Gastroesophageal sphincter (tissue), 3 donors: ENCODE results near the gene WFDC1.

Experiments used
- CTCF ChIP-seq, 4 experiments: fragments of 200-600 bp in 2 of 4; fragments of 450-650 bp in 2 of 4; sonication (generic) in 1 of 4; IDR thresholded peaks; one replicate each; pipeline ENCODE4 v1.5.1; 2017 to 2019; ENCODE audit warnings: antibody characterized with exemption in 4 of 4, mild to moderate bottlenecking in 2 of 4, moderate library complexity in 2 of 4
- EP300 ChIP-seq: sonication (generic); formaldehyde crosslinking; IDR thresholded peaks from one replicate; pipeline ENCODE4 v1.6.1; 2017; ENCODE audit warnings: antibody characterized with exemption, mild to moderate bottlenecking
- POLR2A ChIP-seq, 2 donors: fragments of 450-650 bp; IDR thresholded peaks; one replicate each; pipeline ENCODE4 v1.6.1; 2017; ENCODE audit warnings: antibody characterized with exemption in 2 of 2, mild to moderate bottlenecking in 2 of 2, moderate library complexity in 1 of 2

DNA sequence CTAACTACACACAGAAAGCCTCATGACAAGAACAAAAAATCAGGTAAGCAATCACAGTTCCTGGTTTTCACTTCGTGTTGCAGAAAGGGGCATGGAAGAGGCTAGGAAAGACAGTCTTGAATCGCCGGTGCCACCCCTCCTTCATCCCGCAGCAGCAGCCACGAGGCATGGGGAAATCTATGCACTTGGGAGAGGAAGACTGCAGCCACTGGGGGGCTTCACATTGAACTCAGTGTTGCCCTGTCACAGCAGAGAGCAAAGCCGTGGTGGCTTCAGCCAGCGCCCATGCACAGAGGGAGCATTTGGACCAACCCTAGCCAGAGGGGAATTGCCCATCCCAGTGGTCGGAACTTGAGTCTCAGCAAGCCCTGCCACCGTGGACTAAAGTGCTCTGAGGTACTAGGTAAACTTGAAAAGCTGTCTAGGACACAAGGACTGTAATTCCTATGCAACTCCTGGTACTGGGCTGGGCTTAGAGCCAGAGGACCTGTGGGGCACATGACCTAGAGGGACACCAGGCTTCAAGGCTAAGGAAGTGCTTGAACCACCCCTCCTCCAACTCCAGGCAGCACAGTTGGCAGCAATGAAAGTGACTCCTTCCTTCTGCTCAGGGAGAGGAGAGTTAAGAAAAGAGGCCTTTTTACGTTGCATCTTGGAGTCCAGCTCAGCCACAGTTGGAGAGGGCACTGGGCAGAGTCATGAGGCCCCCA lies 38.5 kb downstream of the WFDC1 start:
- TF ChIP-seq POLR2A (IDR thresholded peaks at IDR 0.05) (no peak), CTCF (IDR thresholded peaks at IDR 0.05) (no peak), EP300 (no peak)
